Retina (tissue), 1 donor: ENCODE results near the gene HAUS7.

Source experiments
- DNase-seq: peaks from one replicate; pipeline ENCODE4 v3.0.0-alpha.2; 2016

The HAUS7 gene

DNA sequence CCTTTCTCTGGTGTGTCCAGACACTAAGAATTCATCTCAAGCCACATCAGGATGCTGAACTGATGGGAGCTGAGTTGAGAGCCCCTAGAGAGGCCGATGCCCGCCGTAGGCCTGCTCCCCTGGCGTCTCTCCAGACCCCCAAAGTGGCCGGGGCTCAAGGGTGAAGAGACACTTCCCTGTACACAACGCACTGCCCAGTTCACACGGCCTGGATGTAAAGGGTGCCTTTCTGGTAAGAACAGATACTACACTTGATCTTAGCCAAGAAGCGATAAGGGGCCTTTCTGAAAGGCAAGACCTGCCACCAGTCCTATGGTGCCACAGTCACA lies 19.5 kb downstream of the HAUS7 start:
- no peak for DNase-seq

DNA sequence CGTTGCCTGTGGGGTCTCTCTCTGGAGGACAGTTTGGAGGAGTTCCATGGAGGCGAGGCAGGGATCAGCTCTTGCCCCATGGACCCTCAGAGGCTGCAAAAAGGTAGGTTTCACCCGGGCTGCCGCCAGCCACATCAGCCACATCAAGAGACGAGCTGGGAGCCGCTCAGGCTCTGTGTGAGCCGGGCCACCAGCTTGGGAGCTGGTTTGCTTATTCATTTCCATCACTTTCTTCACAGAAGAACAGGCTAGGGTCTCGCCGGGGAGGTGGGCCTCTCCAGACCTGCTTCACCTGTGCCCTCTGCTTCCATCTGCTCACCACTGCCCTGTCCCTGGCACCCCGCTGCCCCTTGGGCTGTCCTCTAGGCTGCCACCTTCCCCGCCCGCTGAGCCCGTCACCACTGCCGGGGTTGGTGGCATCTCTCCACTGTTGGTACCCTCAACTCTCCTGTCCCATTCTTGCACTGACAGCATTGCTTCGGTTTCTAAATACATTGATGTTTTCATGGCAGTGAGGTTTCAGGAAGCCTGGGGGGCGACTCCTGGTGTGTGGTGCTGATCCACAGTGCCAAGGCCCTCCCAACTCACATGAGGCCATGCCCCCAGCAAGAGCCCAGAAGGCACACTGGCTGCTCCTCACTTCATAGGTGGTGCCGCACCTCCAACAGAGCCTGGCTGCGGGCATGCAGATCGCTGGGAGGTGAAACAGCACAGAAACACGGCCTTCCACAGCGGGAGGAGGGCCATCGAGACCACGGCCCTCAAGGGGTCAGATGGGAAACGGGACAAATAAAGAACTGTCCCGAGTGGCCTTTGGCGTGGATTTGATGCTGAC lies 20.0 kb downstream of the HAUS7 start:
- DNase-seq: no peak

DNA sequence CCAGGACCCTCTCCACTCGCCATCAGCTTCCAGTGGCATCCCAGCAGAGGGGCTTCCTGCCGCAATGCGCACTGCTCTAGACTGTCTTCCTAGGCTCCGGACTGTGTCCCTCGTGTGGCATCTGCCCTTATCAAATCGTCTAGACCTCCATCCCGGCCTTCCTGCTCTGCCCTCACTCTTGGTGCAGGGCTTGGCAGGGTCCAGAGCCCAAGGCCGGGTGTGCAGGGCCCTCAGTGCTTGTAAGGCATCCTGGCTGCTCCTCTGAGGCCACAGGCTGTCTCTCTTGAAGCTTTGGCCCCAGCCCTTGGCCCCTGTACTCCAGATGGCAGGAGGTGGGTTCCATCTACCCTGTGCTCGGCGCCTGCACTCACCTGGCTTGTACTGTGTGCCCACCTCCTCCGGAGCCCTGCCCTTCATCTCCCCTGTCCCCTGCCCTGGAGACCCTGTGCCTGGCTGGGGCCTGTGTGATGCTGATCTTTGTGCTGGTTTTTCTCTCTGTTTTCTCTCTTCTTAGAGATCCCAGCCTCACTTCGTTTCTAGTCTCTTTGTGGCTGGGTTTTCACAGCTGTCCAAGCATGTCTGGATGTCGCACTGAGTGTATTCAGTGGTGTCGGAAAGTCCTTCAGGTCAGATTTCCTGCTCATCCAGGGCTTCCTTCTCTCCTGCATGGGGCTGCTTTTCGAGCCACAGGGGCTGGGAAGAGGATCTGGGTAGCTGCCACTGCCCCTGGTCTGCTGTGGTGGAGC lies 20.8 kb downstream of the HAUS7 start:
- no peak for DNase-seq

DNA sequence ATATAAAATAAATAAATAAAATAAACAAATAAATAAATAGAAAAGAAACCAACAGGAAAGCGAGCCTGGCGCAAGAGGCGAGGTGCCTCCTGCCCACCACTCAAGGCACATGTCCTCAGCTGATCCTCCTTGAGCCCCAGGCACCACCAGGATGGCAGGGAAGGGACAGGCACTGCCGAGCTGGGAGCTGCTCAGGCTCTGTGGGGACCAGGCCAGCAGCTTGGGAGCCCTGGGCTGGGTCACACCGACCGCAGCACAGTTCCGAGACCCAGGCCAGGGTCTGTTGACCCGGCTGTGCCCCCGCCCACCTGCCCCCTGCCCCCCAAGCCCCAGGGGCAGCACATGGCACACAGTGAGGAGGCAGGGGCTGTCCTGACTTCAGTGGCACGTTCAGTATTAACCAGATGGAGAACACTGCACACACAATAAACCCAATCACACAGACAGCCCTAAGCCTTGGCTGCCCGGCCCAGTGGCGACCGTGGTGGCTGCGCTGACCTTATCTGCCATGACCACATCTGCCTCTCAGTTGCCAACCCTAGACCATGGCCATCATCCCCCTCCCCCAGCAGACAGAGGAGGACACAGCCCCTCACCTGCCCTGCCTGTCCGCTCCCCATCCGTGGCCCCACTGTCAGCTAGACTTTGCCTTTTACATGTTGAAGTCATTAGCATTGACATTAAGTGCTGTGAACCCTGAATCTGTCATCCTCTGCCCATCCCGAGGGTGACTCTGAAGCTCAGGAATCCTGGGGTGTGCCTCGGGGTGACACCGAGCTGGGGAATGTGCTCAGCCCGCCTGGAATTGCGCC lies 21.6 kb downstream of the HAUS7 start:
- DNase-seq: no peak

DNA sequence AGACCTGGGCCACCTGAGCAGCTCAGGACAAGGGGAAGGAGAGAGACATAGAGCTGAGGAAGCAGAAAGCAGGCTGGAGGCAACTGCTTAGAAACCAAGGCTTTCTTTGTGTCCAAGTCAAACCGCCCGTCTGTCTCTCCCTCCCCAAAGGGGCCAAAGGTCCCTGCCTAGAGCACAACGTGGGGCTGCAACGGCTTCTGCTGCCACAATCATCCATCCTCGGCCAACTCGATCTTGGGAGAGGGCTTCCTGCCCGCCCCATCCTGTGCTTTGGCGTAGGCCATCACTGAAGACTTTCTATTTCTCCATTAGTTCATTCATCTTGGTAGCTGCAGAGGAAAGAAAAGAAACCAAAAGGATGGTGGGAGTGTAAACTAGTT lies 22.8 kb downstream of the HAUS7 start:
- DNase-seq: no peak

DNA sequence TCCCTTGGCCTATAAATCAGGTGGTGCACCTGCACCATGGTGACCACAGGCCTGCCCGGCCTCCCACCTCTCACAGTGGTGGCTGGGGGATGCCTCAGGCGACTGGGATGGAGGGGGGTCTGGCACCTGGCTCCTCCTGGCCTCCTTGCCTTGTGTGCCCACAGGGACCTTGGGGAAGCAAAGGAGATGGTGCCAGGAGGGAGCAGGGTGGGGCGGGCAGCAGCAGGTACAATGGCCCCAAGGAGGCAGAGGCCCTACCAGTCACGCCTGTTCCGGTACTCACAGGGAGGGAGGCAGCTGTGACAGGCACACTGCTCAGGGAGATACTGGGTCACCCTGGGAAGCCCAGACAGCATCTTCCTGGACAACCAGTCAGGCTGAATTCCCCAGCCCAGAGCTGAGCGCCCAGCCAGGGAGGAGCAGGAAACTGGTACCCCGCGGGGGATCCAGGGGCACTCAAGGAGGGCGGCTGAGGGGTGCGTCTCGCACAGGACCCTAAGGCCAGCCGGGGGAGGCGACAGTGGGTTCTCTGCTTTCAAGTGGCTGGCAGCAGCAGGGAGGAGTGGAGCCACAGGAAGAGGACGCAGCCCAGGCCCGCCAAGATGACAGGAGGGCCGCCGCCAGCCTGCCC lies 23.3 kb downstream of the HAUS7 start:
- DNase-seq: no peak

DNA sequence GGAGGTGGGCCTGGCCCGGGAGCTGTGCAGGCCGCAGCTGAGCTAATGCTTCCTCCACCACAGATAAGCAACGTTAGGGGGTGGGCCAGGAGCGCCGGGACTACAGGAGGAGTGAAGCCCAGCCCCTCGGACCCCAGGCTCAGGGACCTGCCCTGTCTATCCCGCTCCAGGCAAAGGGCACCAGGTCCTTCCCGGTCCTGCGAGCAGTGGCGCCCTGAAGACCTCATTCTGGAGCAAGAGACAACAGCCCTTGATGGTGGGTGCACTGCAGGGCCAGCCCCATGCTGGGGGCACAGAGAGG lies 23.8 kb downstream of the HAUS7 start:
- DNase-seq: no peak

DNA sequence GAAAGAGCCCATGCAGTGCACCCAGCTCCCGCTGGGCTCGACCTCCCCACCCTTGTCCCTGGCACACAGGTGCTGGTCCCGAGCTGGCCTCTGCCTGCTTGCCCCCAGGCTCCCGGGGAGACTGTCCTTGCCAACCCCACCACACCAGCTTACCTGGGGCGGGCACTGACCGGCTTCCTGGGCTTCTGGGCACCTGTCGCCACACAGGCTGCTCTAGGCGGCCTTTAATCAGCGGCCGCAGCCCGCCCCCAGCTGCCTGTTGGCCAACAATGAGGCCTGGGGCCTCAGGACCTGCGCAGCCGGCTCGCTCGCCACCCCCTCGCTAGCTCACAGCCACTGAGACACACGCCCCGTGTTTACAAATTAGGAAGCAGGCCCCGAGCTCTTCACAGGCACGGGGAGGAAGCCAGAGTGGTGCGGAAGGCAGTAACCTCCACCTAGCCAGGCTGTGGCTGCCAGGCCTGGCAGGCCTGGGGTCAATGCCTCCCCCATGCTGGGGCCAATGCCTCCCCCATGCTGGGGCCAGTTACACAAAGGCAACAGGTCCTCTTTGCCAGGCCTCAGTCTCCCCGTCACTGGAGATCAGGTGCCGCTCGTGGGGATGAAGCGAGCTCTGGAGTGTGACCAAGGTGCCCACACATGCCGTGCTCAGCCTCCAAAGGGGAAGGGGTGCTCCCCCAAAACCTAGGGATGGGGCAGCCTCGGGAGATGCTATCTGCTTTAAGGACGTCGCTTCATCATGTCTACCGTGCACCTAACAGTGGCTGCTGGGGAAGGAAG lies 24.3 kb downstream of the HAUS7 start, which contains the start of gene TREX2:
Gene TREX2, minus strand, starts transcription at position 201 of the 780 bp plus-strand sequence. CDS start 626 bp downstream, outside the sequence.
- DNase-seq: no peak

DNA sequence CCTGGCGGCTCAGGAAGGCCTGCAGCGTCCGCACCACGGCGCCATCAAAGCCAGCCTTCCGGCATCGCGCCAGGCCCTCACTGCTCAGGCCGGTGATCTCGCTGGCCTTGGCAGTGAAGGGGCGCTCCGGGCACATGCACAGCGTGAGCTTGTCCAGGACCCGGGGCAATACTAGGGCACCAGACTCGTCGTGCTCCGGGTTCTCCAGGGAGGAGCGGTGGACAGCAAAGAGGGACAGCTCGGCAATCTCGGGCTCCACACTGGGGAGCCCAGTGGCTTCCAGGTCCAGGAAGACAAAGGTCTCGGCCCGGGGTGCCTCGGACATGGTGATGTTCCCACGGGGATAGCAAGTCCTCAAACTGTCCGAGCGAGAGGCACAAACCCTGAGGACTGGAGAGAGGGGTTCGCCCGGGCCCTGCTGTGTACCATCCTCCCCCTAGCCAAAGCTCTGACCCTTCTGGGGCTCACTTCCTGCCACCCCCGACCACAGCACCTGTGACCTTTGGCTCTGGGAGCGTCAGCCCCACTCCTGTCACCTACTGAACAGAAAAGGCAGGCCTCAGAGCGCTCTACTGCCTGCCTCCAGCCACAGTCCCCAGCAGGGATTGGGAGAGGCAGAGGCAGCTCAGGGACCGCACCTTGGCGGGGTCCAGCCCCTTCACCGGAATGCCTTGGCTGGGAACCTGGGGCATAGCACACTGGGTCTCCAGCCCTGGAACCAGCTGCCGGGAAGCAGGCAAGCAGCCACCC lies 25.1 kb downstream of the HAUS7 start:
- no peak for DNase-seq

DNA sequence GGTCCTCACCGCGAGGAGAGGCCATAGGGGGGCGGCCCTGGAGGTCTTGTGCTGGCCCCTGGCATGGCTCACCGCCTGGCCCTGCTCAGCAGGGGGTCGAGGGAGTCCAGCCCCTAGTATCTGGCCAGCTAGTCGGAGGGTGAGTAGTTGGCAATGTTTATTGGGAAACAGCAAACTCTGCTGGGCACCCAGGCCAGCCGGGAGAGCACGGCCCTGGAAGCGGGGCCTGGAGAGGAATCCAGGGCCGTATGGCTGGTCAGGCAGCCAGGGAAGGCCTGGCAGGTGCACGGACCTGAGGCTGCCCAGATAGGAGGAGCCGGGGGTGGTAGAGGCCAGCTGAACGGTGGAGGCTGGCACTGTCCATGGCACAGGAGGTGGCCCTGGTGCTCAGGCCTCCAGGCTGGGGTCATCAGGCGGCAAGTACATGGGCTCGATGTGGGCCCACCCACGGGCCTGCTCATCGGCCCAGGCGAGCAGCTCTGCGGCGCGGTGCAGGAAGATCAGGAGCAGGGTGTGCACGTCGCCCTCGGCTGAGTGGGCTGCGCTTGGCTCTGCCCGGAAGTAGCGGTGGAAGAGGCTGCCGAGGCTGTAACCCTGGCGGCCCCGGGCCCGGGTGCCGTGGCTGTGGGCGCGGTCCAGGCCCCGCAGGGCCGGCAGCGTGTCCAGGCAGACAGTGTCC lies 25.9 kb downstream of the HAUS7 start:
- no peak for DNase-seq

DNA sequence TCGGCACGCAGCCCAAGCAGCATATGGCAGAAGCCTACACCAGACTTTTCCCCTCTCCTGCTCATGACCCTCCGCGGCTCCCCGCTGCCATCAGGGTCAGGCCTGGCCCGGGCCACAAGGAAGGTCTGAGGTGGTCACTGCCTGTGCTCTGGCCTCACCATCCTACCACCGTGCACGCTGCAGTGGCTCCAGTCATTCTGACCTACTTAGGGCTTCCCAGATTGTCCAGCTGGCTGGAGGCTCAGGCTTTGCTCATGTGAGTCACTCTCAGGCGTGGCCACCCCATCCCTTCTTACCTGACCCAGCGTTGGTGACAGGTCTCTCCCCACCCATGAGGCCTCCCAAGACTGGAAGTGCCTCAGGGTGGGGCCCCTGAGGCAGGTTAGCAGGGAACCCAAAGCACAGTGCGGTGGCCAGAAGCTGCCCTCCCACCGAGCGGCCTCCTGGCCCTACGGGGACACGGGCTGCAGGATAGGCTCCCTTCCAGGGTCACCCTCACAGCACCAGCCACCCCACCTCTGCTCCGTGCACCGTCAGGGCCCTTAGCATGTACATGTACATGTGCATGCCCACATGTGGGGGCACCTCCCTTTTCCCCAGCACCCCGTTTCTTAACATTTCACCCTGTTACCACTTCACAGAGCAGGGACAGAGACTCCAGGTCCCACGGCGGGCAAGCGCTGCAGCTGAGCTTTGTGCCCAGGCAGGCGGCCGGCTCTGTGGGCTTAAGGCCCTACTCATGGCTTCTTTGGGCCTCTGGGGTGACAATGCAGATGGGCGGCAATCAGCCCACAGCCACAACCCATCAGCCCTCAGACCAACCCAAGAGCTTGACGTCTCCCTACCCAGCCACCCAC lies 26.7 kb downstream of the HAUS7 start:
- DNase-seq: no peak

DNA sequence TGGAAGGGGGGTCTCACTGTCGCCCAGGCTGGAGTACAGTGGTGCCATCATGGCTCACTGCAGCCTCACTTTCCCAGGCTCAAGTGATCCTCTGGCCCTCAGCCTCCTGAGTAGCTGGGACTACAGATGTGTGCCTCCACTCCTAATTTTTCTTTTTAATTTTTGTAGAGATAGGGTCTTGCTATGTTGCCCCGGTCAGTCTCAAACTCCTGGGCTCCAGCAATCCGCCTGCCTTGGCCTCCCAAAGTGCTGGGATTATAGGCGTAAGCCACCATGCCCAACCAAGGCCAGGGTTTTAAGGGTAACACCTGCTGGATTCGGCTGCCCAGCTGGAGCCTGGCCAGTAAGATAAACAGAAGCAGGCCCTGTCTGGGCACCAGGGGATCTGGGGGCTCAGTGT lies 27.9 kb downstream of the HAUS7 start:
- no peak for DNase-seq

DNA sequence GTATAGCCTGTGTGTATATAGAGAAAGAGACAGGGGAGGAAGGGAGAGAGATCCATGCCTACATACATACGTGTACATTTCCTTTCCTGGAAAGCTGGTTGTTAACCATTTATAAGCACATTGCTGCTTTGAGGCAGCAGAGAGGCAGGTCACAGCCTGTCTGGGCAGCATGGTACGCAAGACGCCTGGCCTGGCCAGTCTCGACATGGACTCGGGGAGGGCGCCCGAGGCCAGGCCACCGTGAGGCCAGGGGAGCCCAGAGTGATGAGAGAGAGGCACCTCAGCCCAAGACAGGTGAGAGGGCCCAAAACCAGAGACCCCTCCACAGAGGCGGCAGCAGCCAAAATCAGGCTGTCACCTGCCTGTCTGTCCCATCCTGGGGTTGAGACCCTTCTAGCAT lies 28.4 kb downstream of the HAUS7 start:
- DNase-seq: no peak

DNA sequence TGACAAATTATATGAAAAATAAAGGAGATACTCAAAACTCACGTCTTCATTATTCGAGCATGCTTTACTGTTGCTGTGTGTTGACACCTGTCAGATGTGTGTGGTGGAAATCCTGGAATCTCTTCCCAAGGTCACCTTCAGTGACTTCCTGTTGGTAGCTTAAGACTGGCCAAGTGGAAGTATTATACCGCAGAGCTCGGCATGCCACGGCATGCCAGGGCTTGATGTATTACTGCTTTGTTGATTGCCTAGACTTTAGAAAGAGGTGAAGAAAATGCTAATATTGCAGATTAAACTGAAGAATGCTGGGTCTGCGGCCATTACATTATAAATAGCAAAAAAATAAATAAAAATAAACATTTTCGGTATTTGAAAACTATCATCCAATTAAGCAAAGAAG lies 29.1 kb downstream of the HAUS7 start:
- no peak for DNase-seq

DNA sequence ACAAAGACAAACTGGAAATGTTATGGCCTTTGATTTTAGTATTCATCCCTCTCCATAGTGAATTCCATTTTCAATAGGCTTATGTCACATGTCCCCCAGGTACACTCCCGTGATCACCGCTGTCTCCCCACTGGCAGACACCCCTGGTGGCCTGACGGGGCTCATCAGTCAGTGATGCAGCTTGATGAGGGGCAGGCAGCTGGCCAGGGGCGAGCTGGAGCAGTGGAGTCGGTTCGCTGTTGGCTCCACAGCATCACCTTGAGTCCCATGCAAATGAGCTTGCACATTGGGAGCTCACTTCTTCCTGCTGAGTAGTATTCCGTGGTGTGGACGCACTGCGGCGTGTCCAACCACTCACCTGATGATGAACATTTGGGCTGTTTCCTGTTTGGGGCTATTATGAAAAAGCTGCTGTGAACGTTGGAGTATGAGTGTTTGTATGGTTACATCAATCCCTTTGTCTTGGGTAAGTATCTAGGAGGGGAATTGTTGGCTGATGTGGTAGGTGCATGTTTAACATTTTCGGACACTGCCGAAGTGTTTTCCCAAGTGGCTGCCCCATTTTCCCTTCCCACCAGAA lies 29.7 kb downstream of the HAUS7 start:
- DNase-seq: no peak

DNA sequence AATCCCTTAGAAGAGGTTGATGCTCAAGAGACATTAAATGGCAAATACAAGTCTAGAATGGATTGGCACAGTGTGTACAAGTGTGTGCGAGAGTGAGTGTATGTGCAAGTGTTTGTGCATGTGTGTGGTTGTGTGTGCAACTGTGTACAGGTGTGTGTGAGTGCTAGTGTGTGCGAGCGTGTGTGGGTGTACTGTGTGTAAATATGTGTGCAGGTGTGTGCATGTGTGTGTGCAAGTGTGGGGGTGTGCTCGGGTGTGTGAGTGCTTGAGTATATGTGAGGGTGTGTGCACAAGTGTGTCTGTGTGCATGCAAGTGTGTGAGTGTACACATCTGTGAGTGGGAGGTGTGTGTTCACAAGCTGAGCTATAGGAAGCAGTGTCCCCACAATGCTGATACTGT lies 30.4 kb downstream of the HAUS7 start:
- DNase-seq: no peak

DNA sequence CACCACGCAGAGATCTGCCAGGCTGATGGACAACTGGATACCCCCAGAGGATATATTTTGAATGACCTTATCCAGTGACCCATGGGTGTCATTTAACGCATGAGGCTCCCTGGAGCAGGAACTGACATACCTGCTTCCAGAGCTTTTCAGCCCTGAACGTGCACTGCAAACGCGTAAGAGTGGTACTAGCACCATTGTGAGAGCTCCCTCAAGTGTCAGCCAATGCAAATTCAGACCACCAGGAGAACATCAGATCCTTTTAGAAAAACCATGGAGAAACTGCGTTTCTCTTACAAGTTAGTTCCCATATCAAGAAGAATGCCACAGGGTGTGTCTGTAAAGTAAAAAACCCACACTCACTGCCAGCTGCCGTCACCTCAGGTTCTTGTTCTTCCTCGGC lies 31.8 kb downstream of the HAUS7 start:
- no peak for DNase-seq

DNA sequence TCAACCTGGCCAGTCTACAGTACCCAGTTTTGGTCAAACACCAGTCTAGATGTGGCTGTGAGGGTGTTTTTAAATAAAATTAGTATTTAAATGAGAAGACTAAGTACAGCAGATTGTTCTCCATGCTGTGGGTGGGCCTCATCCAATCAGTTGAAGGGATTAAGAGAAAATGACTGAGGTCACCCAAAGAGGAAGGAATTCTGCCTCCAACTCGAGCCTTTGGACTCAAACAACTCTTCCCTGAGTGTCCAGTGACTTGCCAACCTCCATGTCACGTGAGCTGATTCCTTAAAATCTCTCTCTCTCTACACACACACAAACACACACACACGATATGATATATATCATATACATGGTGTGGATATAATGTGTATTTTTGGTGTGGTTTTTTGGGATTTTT lies 34.5 kb downstream of the HAUS7 start:
- DNase-seq: no peak

DNA sequence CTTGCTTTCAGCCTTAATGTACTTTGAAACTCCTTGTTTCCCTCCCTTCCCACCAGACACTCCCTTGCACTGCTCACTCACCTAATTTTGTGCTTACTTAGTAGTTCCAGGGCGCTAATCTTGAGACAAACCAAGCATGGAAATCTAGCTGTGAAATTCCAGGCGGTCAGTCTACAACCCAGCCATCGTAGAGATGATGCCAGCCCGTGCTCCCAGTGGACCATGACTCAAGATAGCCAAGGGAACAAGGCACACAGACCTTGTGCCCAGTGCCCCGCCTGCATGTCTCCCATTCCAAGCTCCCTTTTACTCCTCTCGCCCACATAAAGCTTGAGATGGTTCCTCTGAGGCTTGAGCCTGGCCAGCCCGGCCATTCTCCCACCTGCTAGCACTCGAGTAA lies 35.6 kb downstream of the HAUS7 start:
- no peak for DNase-seq

DNA sequence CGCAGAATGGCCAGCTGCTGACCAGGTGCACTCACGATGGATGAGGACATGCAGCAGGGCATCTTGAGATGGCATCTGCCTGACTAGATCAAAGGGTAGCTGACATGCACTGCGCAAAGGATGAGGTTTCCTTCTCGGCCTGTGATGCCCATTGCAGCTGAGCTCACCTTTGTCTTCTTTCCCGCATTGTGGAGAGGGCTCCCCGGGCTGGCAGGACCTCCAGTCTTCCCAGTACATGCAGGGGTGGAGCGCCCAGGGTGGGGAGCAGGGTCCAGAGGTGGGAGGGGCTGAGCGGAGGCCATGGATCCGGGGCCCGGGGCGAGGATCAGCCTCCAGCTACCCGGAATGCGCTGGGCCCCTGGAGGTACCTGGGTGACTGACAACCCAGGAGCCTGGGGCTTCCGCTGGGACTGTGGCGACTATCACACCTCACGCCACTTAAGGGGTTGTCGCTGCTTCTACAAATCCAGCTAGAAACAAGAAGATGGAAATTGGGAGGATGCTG lies 36.5 kb downstream of the HAUS7 start:
- DNase-seq: no peak
